ENCODE results near the gene ANKLE2. TPM values are rescaled to one million over a fixed set of nuclear protein-coding genes. Genes with fewer than 3 reads are reported as not detected.

The ANKLE2 gene
- polyA plus RNA-seq, 1 donor (not counting 4 experiments of a cell fraction or from before 2014, with no cell fraction given) = 109 TPM

DNA sequence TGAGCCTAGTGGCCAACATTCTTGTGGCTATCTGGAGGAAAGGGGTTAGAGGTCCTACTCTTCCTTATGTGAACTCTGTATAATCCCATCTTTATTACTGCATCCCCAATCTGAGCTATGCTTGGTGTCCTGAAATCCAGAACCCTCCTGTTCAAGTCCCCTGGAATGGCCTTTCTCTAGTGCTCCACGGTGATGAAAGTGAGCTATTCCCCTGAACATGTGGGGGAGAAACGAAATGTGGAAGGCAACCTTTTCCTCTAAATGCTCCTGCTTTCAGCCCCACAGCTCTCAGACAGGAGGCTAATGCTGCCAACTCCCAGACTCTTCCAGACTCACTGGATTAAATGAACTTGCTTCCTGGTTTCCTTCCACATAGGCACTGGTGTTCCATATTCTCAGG, 53.5 kb downstream of the ANKLE2 start:
- H4K20me1 ChIP-seq (ENCODE audit: control insufficient read depth, extremely low read depth, insufficient read depth, low read length) = peaks cover 3% of the 10 kb centered on the region
- no peaks in the 10 kb centered on the region for H3K27me3 ChIP-seq (ENCODE audit: control insufficient read depth, extremely low read depth, insufficient read depth, low read length)
- no peak for TF ChIP-seq EZH2 (IDR thresholded peaks at IDR 0.05; ENCODE audit: low read length)
- TF ChIP-seq, protein P1, sequence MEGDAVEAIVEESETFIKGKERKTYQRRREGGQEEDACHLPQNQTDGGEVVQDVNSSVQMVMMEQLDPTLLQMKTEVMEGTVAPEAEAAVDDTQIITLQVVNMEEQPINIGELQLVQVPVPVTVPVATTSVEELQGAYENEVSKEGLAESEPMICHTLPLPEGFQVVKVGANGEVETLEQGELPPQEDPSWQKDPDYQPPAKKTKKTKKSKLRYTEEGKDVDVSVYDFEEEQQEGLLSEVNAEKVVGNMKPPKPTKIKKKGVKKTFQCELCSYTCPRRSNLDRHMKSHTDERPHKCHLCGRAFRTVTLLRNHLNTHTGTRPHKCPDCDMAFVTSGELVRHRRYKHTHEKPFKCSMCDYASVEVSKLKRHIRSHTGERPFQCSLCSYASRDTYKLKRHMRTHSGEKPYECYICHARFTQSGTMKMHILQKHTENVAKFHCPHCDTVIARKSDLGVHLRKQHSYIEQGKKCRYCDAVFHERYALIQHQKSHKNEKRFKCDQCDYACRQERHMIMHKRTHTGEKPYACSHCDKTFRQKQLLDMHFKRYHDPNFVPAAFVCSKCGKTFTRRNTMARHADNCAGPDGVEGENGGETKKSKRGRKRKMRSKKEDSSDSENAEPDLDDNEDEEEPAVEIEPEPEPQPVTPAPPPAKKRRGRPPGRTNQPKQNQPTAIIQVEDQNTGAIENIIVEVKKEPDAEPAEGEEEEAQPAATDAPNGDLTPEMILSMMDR (optimal IDR thresholded peaks at IDR 0.05 in 1 of 3, IDR thresholded peaks at IDR 0.05 in 1 of 3, conservative IDR thresholded peaks at IDR 0.05 in 1 of 3; ENCODE audit: extremely low read depth in 1 of 3, insufficient read depth in 2 of 3, low read length in 3 of 3) = no peak
- DNase-seq (ENCODE audit: low read depth, low spot score) = no peak
- peaks cover 29% of the 10 kb centered on the region for H3K79me2 ChIP-seq (ENCODE audit: control insufficient read depth, insufficient read depth, low read length)
- H3K27ac ChIP-seq (ENCODE audit: control insufficient read depth, insufficient read depth, low read length) = no peak overlapping the region
- H3K9me3 ChIP-seq (ENCODE audit: control insufficient read depth, low read depth, low read length) = no peaks in the 10 kb centered on the region
- H3K9ac ChIP-seq (ENCODE audit: control insufficient read depth, extremely low read depth, insufficient read depth, low read length) = no peak overlapping the region
- H3K4me3 ChIP-seq (ENCODE audit: control insufficient read depth in 2 of 3, extremely low read depth in 1 of 3, insufficient read depth in 2 of 3, low read depth in 1 of 3, low read length in 3 of 3) = no peak overlapping the region
- H2AFZ ChIP-seq (ENCODE audit: control insufficient read depth, low read length) = no peak overlapping the region
- H3K9me1 ChIP-seq (ENCODE audit: control insufficient read depth, extremely low read depth, insufficient read depth, low read length) = no peaks in the 10 kb centered on the region
- dilution Hi-C loops (cut with MboI; ENCODE audit: extremely low pct_ligation_motif_present, low sequenced_read_pairs) = no loop called here
- peaks cover 15% of the 10 kb centered on the region for H3K4me1 ChIP-seq (ENCODE audit: control insufficient read depth, extremely low read depth, insufficient read depth, low read length)
- H3K36me3 ChIP-seq (ENCODE audit: control insufficient read depth in 2 of 2, extremely low read depth in 1 of 2, insufficient read depth in 2 of 2, low read length in 2 of 2) = peaks cover 0 to 8% of the 10 kb centered on the region in 2 experiments
- FAIRE-seq = no peak
- H3K4me2 ChIP-seq (ENCODE audit: control insufficient read depth, extremely low read depth, insufficient read depth, low read depth, low read length) = no peak overlapping the region

DNA sequence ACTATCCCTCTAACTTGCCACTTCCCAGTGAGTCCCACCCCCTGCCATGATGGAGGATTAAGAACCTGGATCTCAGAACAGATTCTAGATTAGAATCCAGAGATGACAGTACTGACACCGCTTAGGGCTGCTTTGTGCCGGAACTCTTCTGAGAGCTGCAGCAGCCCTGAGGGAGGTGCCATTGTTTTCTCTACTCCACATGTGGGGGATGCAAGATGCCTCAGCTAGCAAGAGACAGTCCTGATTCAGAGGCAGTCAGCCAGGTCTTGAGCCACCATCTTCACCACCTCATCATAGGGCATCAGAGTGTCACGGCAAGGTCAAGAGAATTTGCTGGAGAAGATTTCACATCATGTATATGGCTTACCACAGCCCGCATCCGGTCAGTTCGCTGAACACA, 54.4 kb downstream of the ANKLE2 start:
- H3K9me3 ChIP-seq (ENCODE audit: control insufficient read depth, low read depth, low read length) = no peaks in the 10 kb centered on the region
- no peak overlapping the region for H3K9ac ChIP-seq (ENCODE audit: control insufficient read depth, extremely low read depth, insufficient read depth, low read length)
- TF ChIP-seq, protein P1 (optimal IDR thresholded peaks at IDR 0.05 in 1 of 3, IDR thresholded peaks at IDR 0.05 in 1 of 3, conservative IDR thresholded peaks at IDR 0.05 in 1 of 3; ENCODE audit: extremely low read depth in 1 of 3, insufficient read depth in 2 of 3, low read length in 3 of 3) = no peak
- FAIRE-seq (no peak), DNase-seq (ENCODE audit: low read depth, low spot score) (no peak)
- no peak overlapping the region for H3K4me2 ChIP-seq (ENCODE audit: control insufficient read depth, extremely low read depth, insufficient read depth, low read depth, low read length)
- no peak overlapping the region for H2AFZ ChIP-seq (ENCODE audit: control insufficient read depth, low read length)
- peaks cover 22% of the 10 kb centered on the region for H3K79me2 ChIP-seq (ENCODE audit: control insufficient read depth, insufficient read depth, low read length)
- no peaks in the 10 kb centered on the region for H3K27me3 ChIP-seq (ENCODE audit: control insufficient read depth, extremely low read depth, insufficient read depth, low read length)
- peaks cover 8% of the 10 kb centered on the region for H3K4me1 ChIP-seq (ENCODE audit: control insufficient read depth, extremely low read depth, insufficient read depth, low read length)
- H3K4me3 ChIP-seq (ENCODE audit: control insufficient read depth in 2 of 3, extremely low read depth in 1 of 3, insufficient read depth in 2 of 3, low read depth in 1 of 3, low read length in 3 of 3) = no peak overlapping the region
- H4K20me1 ChIP-seq (ENCODE audit: control insufficient read depth, extremely low read depth, insufficient read depth, low read length) = no peaks in the 10 kb centered on the region
- dilution Hi-C loops (cut with MboI; ENCODE audit: extremely low pct_ligation_motif_present, low sequenced_read_pairs) = no loop called here
- no peaks in the 10 kb centered on the region for H3K9me1 ChIP-seq (ENCODE audit: control insufficient read depth, extremely low read depth, insufficient read depth, low read length)
- no peak overlapping the region for H3K27ac ChIP-seq (ENCODE audit: control insufficient read depth, insufficient read depth, low read length)
- H3K36me3 ChIP-seq (ENCODE audit: control insufficient read depth in 2 of 2, extremely low read depth in 1 of 2, insufficient read depth in 2 of 2, low read length in 2 of 2) = peaks cover 0 to 8% of the 10 kb centered on the region in 2 experiments

Measured in keratinocyte (primary cell).